CD8-positive, alpha-beta memory T cell (primary cell): ENCODE measurements around the gene ABCG5. TPM values are rescaled to one million over a fixed set of nuclear protein-coding genes. Genes with fewer than 3 reads are reported as not detected.
A peak's percentile ranks its signal among the peaks of the same experiment; 100 is the strongest.

Source experiments
- CTCF ChIA-PET: fragments of 350-600 bp; sonication (Branson Sonifier 250); formaldehyde crosslinking; loops from one replicate; lab custom pipeline; 2021; ENCODE audit warnings: antibody characterized with exemption; lab: Charles Lee
- POLR2A ChIA-PET: fragments of 350-600 bp; sonication (Branson Sonifier 250); formaldehyde crosslinking; loops from one replicate; lab custom pipeline; 2021; ENCODE audit warnings: antibody characterized with exemption; lab: Charles Lee
- DNase-seq, 5 donors: peaks; one replicate each; pipeline versions ENCODE4 v3.0.0 to v3.0.0-alpha.2; 2020 to 2022; ENCODE audit warnings: mixed read lengths in 1 of 5
- H3K27ac ChIP-seq: one replicate; pipeline ENCODE4 v1.7.0; 2013; ENCODE audit warnings: low read depth, mild to moderate bottlenecking, low read length, moderate library complexity
- H3K27me3 ChIP-seq: 2 replicates; pipeline ENCODE4 v1.7.0; 2013; ENCODE audit warnings: low read length, mild to moderate bottlenecking; ENCODE audit not compliant: insufficient read depth, poor library complexity, severe bottlenecking
- H3K36me3 ChIP-seq: 2 replicates; pipeline ENCODE4 v1.7.0; 2013; ENCODE audit warnings: mild to moderate bottlenecking, low read length, moderate library complexity; ENCODE audit not compliant: insufficient read depth
- H3K4me1 ChIP-seq: 2 replicates; pipeline ENCODE4 v1.7.0; 2013; ENCODE audit warnings: mild to moderate bottlenecking, low read length, moderate library complexity; ENCODE audit not compliant: insufficient read depth
- H3K4me3 ChIP-seq: 2 replicates; pipeline ENCODE4 v1.7.0; 2013; ENCODE audit warnings: mild to moderate bottlenecking, low read length
- H3K9me3 ChIP-seq: 2 replicates; pipeline ENCODE4 v1.7.0; 2013; ENCODE audit warnings: mild to moderate bottlenecking, low read length
- H3K27ac Mint-ChIP-seq, 8 donors: one replicate each; pipeline ENCODE4 v1.8.0; 2020 to 2021; ENCODE audit warnings: mixed read lengths in 8 of 8, mild to moderate bottlenecking in 6 of 8, inconsistent platforms in 3 of 8, moderate library complexity in 3 of 8
- H3K27me3 Mint-ChIP-seq, 2 donors: one replicate each; pipeline ENCODE4 v1.8.0; 2020 to 2021; ENCODE audit warnings: mixed read lengths in 2 of 2, mild to moderate bottlenecking in 1 of 2, moderate library complexity in 1 of 2
- H3K36me3 Mint-ChIP-seq, 3 donors: one replicate each; pipeline ENCODE4 v1.8.0; 2020 to 2021; ENCODE audit warnings: mixed read lengths in 3 of 3, inconsistent platforms in 1 of 3, mild to moderate bottlenecking in 1 of 3
- H3K4me1 Mint-ChIP-seq, 3 donors: one replicate each; pipeline ENCODE4 v1.8.0; 2020 to 2021; ENCODE audit warnings: mixed read lengths in 3 of 3, inconsistent platforms in 1 of 3, mild to moderate bottlenecking in 1 of 3
- H3K4me3 Mint-ChIP-seq, 7 donors: one replicate each; pipeline ENCODE4 v1.8.0; 2020 to 2021; ENCODE audit warnings: mixed read lengths in 7 of 7, mild to moderate bottlenecking in 6 of 7, moderate library complexity in 4 of 7, inconsistent platforms in 2 of 7
- H3K9me3 Mint-ChIP-seq, 5 donors: one replicate each; pipeline ENCODE4 v1.8.0; 2020 to 2022; ENCODE audit warnings: mixed read lengths in 5 of 5, mild to moderate bottlenecking in 3 of 5, moderate library complexity in 2 of 5, inconsistent platforms in 1 of 5
- polyA plus RNA-seq: library from polyadenylated mRNA; unstranded; fragments of 300-500 nt; fragmentation: Illumina TruSeq; gene quantifications from one replicate; pipeline ENCODE4 v1.2.3, GENCODE V29; 2021
- total RNA-seq, 2 experiments: library from RNA; stranded (reverse); gene quantifications; one replicate each; pipeline ENCODE4 v1.2.3, GENCODE V29; 2021

Gene ABCG5
- total and polyA plus RNA-seq, 3 experiments from 2014 or later = not detected

GRCh38 chr2:43812006-43812405, 26.6 kb downstream of the ABCG5 start:
- CTCF ChIA-PET = interaction anchor here (0.7 kb wide), 1 partner anchor 41 kb away, joined by 4 read pairs; no protein-coding TSS in a partner anchor
- H3K9me3 Mint-ChIP-seq = no peaks in the 10 kb centered on the region
- POLR2A ChIA-PET = no interaction called here
- H3K4me1 Mint-ChIP-seq = no peaks in the 10 kb centered on the region
- peaks cover 0 to 3% of the 10 kb centered on the region in 2 donors for H3K27me3 Mint-ChIP-seq
- no peaks in the 10 kb centered on the region for H3K9me3 ChIP-seq
- no peaks in the 10 kb centered on the region for H3K4me1 ChIP-seq
- no peak overlapping the region for H3K4me3 ChIP-seq
- no peak overlapping the region for H3K4me3 Mint-ChIP-seq
- H3K36me3 Mint-ChIP-seq = peaks cover 4 to 9% (median 4%) of the 10 kb centered on the region in 3 donors
- H3K36me3 ChIP-seq = no peaks in the 10 kb centered on the region
- no peak for DNase-seq
- no peaks in the 10 kb centered on the region for H3K27me3 ChIP-seq
- H3K27ac Mint-ChIP-seq = no peak overlapping the region
- no peak overlapping the region for H3K27ac ChIP-seq

- no peaks in the 10 kb centered on the region for H3K9me3 Mint-ChIP-seq
- Histone ChIP-seq H3K4me1 (no peaks in the 10 kb centered on the region), H3K9me3 (no peaks in the 10 kb centered on the region), H3K27ac (no peak overlapping the region), H3K4me3 (no peak overlapping the region), H3K27me3 (no peaks in the 10 kb centered on the region), H3K36me3 (no peaks in the 10 kb centered on the region)
- H3K4me3 Mint-ChIP-seq = no peak overlapping the region
- no peaks in the 10 kb centered on the region for H3K4me1 Mint-ChIP-seq
- no peak for DNase-seq
- no peak overlapping the region for H3K27ac Mint-ChIP-seq
- peaks cover 0 to 2% of the 10 kb centered on the region in 2 donors for H3K27me3 Mint-ChIP-seq
- POLR2A ChIA-PET = no interaction called here
- H3K36me3 Mint-ChIP-seq = peaks cover 4 to 13% (median 4%) of the 10 kb centered on the region in 3 donors
- CTCF ChIA-PET = no interaction called here
Measured at GRCh38 chr2:43810888-43811287, 27.8 kb downstream of the ABCG5 start.

GRCh38 chr2:43810452-43810851, 28.2 kb downstream of the ABCG5 start:
- Mint-ChIP-seq H3K9me3 (no peaks in the 10 kb centered on the region), H3K4me3 (no peak overlapping the region), H3K27me3 (peaks cover 0 to 1% of the 10 kb centered on the region in 2 donors), H3K4me1 (no peaks in the 10 kb centered on the region), H3K36me3 (peaks cover 3 to 15% (median 5%) of the 10 kb centered on the region in 3 donors), H3K27ac (no peak overlapping the region)
- H3K4me1 ChIP-seq = no peaks in the 10 kb centered on the region
- no peaks in the 10 kb centered on the region for H3K27me3 ChIP-seq
- no peak for DNase-seq
- no peak overlapping the region for H3K4me3 ChIP-seq
- H3K27ac ChIP-seq = no peak overlapping the region
- no peaks in the 10 kb centered on the region for H3K36me3 ChIP-seq
- ChIA-PET CTCF (no interaction called here), POLR2A (no interaction called here)
- no peaks in the 10 kb centered on the region for H3K9me3 ChIP-seq

- Mint-ChIP-seq H3K36me3 (peaks cover 3 to 15% (median 12%) of the 10 kb centered on the region in 3 donors), H3K9me3 (no peaks in the 10 kb centered on the region), H3K27ac (no peak overlapping the region), H3K4me1 (no peaks in the 10 kb centered on the region), H3K4me3 (no peak overlapping the region), H3K27me3 (peaks cover 0 to 1% of the 10 kb centered on the region in 2 donors)
- Histone ChIP-seq H3K4me1 (no peaks in the 10 kb centered on the region), H3K4me3 (no peak overlapping the region), H3K36me3 (no peaks in the 10 kb centered on the region), H3K27ac (no peak overlapping the region), H3K9me3 (no peaks in the 10 kb centered on the region), H3K27me3 (no peaks in the 10 kb centered on the region)
- ChIA-PET CTCF (no interaction called here), POLR2A (no interaction called here)
- no peak for DNase-seq
Measured at GRCh38 chr2:43806719-43807031, 32.0 kb downstream of the ABCG5 start.

GRCh38 chr2:43803113-43803512, 35.5 kb downstream of the ABCG5 start:
- no peaks in the 10 kb centered on the region for H3K9me3 ChIP-seq
- H3K27me3 ChIP-seq = no peaks in the 10 kb centered on the region
- no peak overlapping the region for H3K27ac ChIP-seq
- peaks cover 3 to 14% (median 14%) of the 10 kb centered on the region in 3 donors for H3K36me3 Mint-ChIP-seq
- no peak for DNase-seq
- ChIA-PET POLR2A (no interaction called here), CTCF (no interaction called here)
- H3K4me3 ChIP-seq = no peak overlapping the region
- H3K4me1 ChIP-seq = no peaks in the 10 kb centered on the region
- no peaks in the 10 kb centered on the region for H3K4me1 Mint-ChIP-seq
- H3K36me3 ChIP-seq = no peaks in the 10 kb centered on the region
- H3K4me3 Mint-ChIP-seq = no peak overlapping the region
- H3K27ac Mint-ChIP-seq = no peak overlapping the region
- H3K27me3 Mint-ChIP-seq = no peaks in the 10 kb centered on the region
- no peaks in the 10 kb centered on the region for H3K9me3 Mint-ChIP-seq

- POLR2A ChIA-PET = no interaction called here
- H3K27me3 ChIP-seq = no peaks in the 10 kb centered on the region
- H3K9me3 Mint-ChIP-seq = no peaks in the 10 kb centered on the region
- no peak overlapping the region for H3K4me3 Mint-ChIP-seq
- H3K36me3 Mint-ChIP-seq = peaks cover 3 to 12% (median 12%) of the 10 kb centered on the region in 3 donors
- no peak overlapping the region for H3K27ac Mint-ChIP-seq
- DNase-seq = no peak
- H3K4me1 ChIP-seq = no peaks in the 10 kb centered on the region
- no peaks in the 10 kb centered on the region for H3K36me3 ChIP-seq
- no peaks in the 10 kb centered on the region for H3K27me3 Mint-ChIP-seq
- H3K4me1 Mint-ChIP-seq = no peaks in the 10 kb centered on the region
- no peak overlapping the region for H3K27ac ChIP-seq
- CTCF ChIA-PET = interaction anchor here (0.6 kb wide), 1 partner anchor 9 kb away, joined by 3 read pairs; no protein-coding TSS in a partner anchor
- no peak overlapping the region for H3K4me3 ChIP-seq
- no peaks in the 10 kb centered on the region for H3K9me3 ChIP-seq
Measured at GRCh38 chr2:43802135-43802534, 36.5 kb downstream of the ABCG5 start.

GRCh38 chr2:43800894-43801293, 37.7 kb downstream of the ABCG5 start:
- H3K9me3 ChIP-seq = no peaks in the 10 kb centered on the region
- H3K4me1 ChIP-seq = no peaks in the 10 kb centered on the region
- H3K27ac ChIP-seq = no peak overlapping the region
- ChIA-PET CTCF (no interaction called here), POLR2A (no interaction called here)
- no peak overlapping the region for H3K4me3 ChIP-seq
- Mint-ChIP-seq H3K4me1 (no peaks in the 10 kb centered on the region), H3K27me3 (no peaks in the 10 kb centered on the region), H3K9me3 (no peaks in the 10 kb centered on the region), H3K36me3 (peaks cover 3 to 14% (median 12%) of the 10 kb centered on the region in 3 donors), H3K4me3 (no peak overlapping the region), H3K27ac (peak overlapping the region in 1 of 8 donors; percentile 66)
- no peak for DNase-seq
- no peaks in the 10 kb centered on the region for H3K36me3 ChIP-seq
- H3K27me3 ChIP-seq = no peaks in the 10 kb centered on the region

- Histone ChIP-seq H3K27ac (no peak overlapping the region), H3K36me3 (no peaks in the 10 kb centered on the region), H3K27me3 (no peaks in the 10 kb centered on the region), H3K4me3 (no peak overlapping the region), H3K4me1 (no peaks in the 10 kb centered on the region), H3K9me3 (no peaks in the 10 kb centered on the region)
- DNase-seq = no peak
- ChIA-PET POLR2A (no interaction called here), CTCF (no interaction called here)
- H3K36me3 Mint-ChIP-seq = peaks cover 0 to 13% (median 10%) of the 10 kb centered on the region in 3 donors
- H3K4me1 Mint-ChIP-seq = no peaks in the 10 kb centered on the region
- no peaks in the 10 kb centered on the region for H3K27me3 Mint-ChIP-seq
- H3K9me3 Mint-ChIP-seq = no peaks in the 10 kb centered on the region
- no peak overlapping the region for H3K27ac Mint-ChIP-seq
- H3K4me3 Mint-ChIP-seq = no peak overlapping the region
Measured at GRCh38 chr2:43798300-43798699, 40.3 kb downstream of the ABCG5 start.
